ENCODE data around the gene AOX1. TPM values are rescaled to one million over a fixed set of nuclear protein-coding genes. Genes with fewer than 3 reads are reported as not detected.

AOX1 gene
- total RNA-seq, 4 donors from 2014 or later, result 22.1 to 41.8 (median 34.0) TPM

DNA sequence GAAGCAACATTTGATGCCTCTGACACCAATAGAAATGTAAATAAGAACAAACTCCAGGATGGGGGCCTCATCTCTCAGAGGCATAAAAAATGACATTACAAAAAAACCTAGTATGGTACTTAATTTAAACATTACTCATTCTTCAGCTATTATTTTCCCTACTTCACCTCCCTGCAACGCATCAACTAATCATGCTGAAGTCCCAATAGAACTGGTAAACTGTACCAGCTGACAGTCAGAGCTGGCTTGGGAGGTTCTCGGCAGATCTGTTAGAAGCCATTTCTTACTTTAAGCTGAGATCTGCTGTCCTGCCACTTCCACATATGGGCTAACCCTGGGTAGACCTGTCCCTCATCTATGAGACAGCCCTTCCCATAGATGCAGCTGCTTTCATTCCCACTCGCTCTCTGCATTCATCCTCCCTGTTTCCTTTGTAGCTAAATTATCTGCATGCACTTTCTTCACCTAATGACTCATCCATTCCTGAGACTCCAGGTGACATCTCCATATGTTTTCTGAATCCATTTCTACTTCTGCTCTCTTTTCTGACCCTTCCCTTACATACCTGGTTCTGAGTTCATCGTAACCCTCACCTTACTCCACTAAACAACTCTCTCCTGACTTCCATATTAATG, 108.1 kb downstream of the AOX1 start:
- Histone ChIP-seq H3K4me3 (no peak overlapping the region), H3K4me1 (no peaks in the 10 kb centered on the region), H3K36me3 (no peaks in the 10 kb centered on the region), H3K27me3 (no peaks in the 10 kb centered on the region), H3K27ac (no peak overlapping the region), H3K9me3 (no peaks in the 10 kb centered on the region)
- no peak for TF ChIP-seq POLR2A (IDR thresholded peaks at IDR 0.05)
- TF ChIP-seq, protein P1, sequence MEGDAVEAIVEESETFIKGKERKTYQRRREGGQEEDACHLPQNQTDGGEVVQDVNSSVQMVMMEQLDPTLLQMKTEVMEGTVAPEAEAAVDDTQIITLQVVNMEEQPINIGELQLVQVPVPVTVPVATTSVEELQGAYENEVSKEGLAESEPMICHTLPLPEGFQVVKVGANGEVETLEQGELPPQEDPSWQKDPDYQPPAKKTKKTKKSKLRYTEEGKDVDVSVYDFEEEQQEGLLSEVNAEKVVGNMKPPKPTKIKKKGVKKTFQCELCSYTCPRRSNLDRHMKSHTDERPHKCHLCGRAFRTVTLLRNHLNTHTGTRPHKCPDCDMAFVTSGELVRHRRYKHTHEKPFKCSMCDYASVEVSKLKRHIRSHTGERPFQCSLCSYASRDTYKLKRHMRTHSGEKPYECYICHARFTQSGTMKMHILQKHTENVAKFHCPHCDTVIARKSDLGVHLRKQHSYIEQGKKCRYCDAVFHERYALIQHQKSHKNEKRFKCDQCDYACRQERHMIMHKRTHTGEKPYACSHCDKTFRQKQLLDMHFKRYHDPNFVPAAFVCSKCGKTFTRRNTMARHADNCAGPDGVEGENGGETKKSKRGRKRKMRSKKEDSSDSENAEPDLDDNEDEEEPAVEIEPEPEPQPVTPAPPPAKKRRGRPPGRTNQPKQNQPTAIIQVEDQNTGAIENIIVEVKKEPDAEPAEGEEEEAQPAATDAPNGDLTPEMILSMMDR (IDR thresholded peaks at IDR 0.05 in 4 of 5, conservative IDR thresholded peaks at IDR 0.05 in 1 of 5), result no peak
- no peak for DNase-seq
- in situ Hi-C loops (cut with MboI; ENCODE audit: low sequenced_read_pairs in 4 of 4) (loop anchor here in 1 of 4 donors (25.0 kb wide), 1 partner anchor 732 kb away; the partner anchor contains the start of genes MAIP1 and TYW5), intact Hi-C loops (cut with DNase I; ENCODE audit: low total_unique reads) (no loop called here)
- ATAC-seq, result no peak

DNA sequence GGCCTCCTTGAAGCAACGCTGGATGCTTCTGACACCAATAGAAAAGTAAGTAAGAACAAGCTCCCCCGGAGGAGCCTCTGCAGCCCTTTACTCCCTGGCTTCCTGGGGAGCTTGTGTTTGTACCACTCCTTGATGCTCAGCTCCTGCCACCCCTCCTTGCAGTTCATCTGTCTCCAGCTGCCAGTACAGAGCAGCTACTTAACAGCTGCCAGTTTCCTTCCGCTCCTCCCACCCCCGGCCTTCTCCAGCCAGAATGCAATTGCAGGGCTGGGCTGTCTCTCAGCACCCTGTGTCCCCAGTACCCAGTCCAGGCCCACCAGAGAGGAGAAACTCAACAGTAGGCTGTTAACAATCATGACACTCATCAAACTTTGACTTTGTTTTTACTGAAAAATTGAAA, 109.4 kb downstream of the AOX1 start:
- Histone ChIP-seq H3K36me3 (no peaks in the 10 kb centered on the region), H3K4me1 (no peaks in the 10 kb centered on the region), H3K9me3 (no peaks in the 10 kb centered on the region), H3K27ac (no peak overlapping the region), H3K27me3 (no peaks in the 10 kb centered on the region), H3K4me3 (no peak overlapping the region)
- no peak for TF ChIP-seq POLR2A (IDR thresholded peaks at IDR 0.05)
- in situ Hi-C loops (cut with MboI; ENCODE audit: low sequenced_read_pairs in 4 of 4) (loop anchor here in 1 of 4 donors (25.0 kb wide), 1 partner anchor 733 kb away; the partner anchor contains the start of genes MAIP1 and TYW5), intact Hi-C loops (cut with DNase I; ENCODE audit: low total_unique reads) (no loop called here)
- DNase-seq (peak; percentile 7 to 18), ATAC-seq (no peak)

DNA sequence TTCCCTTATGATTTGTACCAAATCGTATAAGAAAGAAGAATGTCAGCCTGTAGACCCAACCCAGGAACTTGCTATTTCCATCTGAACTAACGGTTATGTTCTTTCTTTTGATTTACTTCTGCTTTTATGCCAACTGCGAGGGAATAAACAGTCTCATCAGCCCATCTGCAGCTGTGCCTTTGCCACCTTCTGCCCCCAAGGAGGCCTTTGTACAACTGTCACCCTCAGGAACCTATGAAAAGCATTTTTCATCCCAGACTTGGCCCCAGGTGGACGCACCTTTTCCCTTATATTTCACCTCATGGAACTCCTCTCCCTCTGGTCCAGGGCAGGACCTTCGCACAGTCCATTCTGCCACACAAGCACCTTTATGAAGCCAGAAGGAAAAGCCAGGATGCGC, 109.8 kb downstream of the AOX1 start:
- TF ChIP-seq, protein P1 (IDR thresholded peaks at IDR 0.05 in 4 of 5, conservative IDR thresholded peaks at IDR 0.05 in 1 of 5), result no peak
- TF ChIP-seq POLR2A (IDR thresholded peaks at IDR 0.05), result no peak
- no peaks in the 10 kb centered on the region for H3K36me3 ChIP-seq
- H3K27ac ChIP-seq, result no peak overlapping the region
- ATAC-seq (no peak), DNase-seq (no peak)
- intact Hi-C loops (cut with DNase I; ENCODE audit: low total_unique reads), result no loop called here
- in situ Hi-C loops (cut with MboI; ENCODE audit: low sequenced_read_pairs in 4 of 4), result loop anchor here in 1 of 4 donors (25.0 kb wide), 1 partner anchor 733 kb away; the partner anchor contains the start of genes MAIP1 and TYW5
- H3K27me3 ChIP-seq, result no peaks in the 10 kb centered on the region
- no peaks in the 10 kb centered on the region for H3K9me3 ChIP-seq
- H3K4me3 ChIP-seq, result no peak overlapping the region
- no peaks in the 10 kb centered on the region for H3K4me1 ChIP-seq

GRCh38 chr2:200698217-200698616, 112.4 kb downstream of the AOX1 start:
- Histone ChIP-seq H3K27me3 (no peaks in the 10 kb centered on the region), H3K4me3 (no peak overlapping the region), H3K4me1 (no peaks in the 10 kb centered on the region), H3K27ac (no peak overlapping the region), H3K36me3 (no peaks in the 10 kb centered on the region), H3K9me3 (no peaks in the 10 kb centered on the region)
- DNase-seq (no peak), ATAC-seq (no peak)
- in situ Hi-C loops (cut with MboI; ENCODE audit: low sequenced_read_pairs in 4 of 4) (loop anchor here in 1 of 4 donors (25.0 kb wide), 1 partner anchor 736 kb away; the partner anchor contains the start of genes MAIP1 and TYW5), intact Hi-C loops (cut with DNase I; ENCODE audit: low total_unique reads) (no loop called here)
- TF ChIP-seq POLR2A (IDR thresholded peaks at IDR 0.05), result no peak
- TF ChIP-seq, protein P1 (IDR thresholded peaks at IDR 0.05 in 4 of 5, conservative IDR thresholded peaks at IDR 0.05 in 1 of 5), result no peak

GRCh38 chr2:200699310-200699709, 113.5 kb downstream of the AOX1 start:
- ATAC-seq, result no peak
- in situ Hi-C loops (cut with MboI; ENCODE audit: low sequenced_read_pairs in 4 of 4) (loop anchor here in 1 of 4 donors (25.0 kb wide), 1 partner anchor 737 kb away; the partner anchor contains the start of genes MAIP1 and TYW5), intact Hi-C loops (cut with DNase I; ENCODE audit: low total_unique reads) (no loop called here)
- Histone ChIP-seq H3K9me3 (no peaks in the 10 kb centered on the region), H3K27me3 (no peaks in the 10 kb centered on the region), H3K4me3 (no peak overlapping the region), H3K4me1 (no peaks in the 10 kb centered on the region), H3K27ac (no peak overlapping the region), H3K36me3 (no peaks in the 10 kb centered on the region)
- no peak for TF ChIP-seq POLR2A (IDR thresholded peaks at IDR 0.05)
- TF ChIP-seq, protein P1 (IDR thresholded peaks at IDR 0.05 in 4 of 5, conservative IDR thresholded peaks at IDR 0.05 in 1 of 5), result no peak
- no peak for DNase-seq

Data from gastrocnemius medialis (tissue), 4 donors.